ENCODE data around the gene TUFT1.

Gene TUFT1

GRCh38 chr1:151626740-151627334, 86.7 kb downstream of the TUFT1 start:
- no peak for TF ChIP-seq CTCF (IDR thresholded peaks at IDR 0.05; ENCODE audit: insufficient read depth, low read depth, low read length, missing control alignments)
- DNase-seq (ENCODE audit: low read depth): no peak
- no peak overlapping the region for H3K4me3 ChIP-seq (ENCODE audit: low read depth, low read length)

GRCh38 chr1:151629278-151629677, 89.2 kb downstream of the TUFT1 start:
- no peak overlapping the region for H3K4me3 ChIP-seq (ENCODE audit: low read depth, low read length)
- no peak for TF ChIP-seq CTCF (IDR thresholded peaks at IDR 0.05; ENCODE audit: insufficient read depth, low read depth, low read length, missing control alignments)
- DNase-seq (ENCODE audit: low read depth): no peak

All from GM12865 (cell line).